Activated CD8-positive, alpha-beta memory T cell treated with anti-CD3 and anti-CD28 coated beads for 36 hours (primary cell): ENCODE results near the gene MMP21. TPM values are rescaled to one million over a fixed set of nuclear protein-coding genes. Genes with fewer than 3 reads are reported as not detected.

ENCODE experiments used
- CTCF ChIA-PET: fragments of 350-600 bp; sonication (Branson Sonifier 250); formaldehyde crosslinking; loops from one replicate; lab custom pipeline; 2021; ENCODE audit warnings: antibody characterized with exemption; lab: Charles Lee
- POLR2A ChIA-PET: fragments of 350-600 bp; sonication (Branson Sonifier 250); formaldehyde crosslinking; loops from one replicate; lab custom pipeline; 2021; ENCODE audit warnings: antibody characterized with exemption; lab: Charles Lee
- total RNA-seq, 2 experiments: library from RNA; stranded (reverse); gene quantifications; one replicate each; pipeline ENCODE4 v1.2.3, GENCODE V29; 2021

MMP21 gene
- total RNA-seq, 2 experiments from 2014 or later = not detected

GRCh38 chr10:125721035-125721434 is 54.6 kb downstream of the MMP21 start:
- CTCF ChIA-PET = no interaction called here
- POLR2A ChIA-PET = no interaction called here

GRCh38 chr10:125720002-125720382 is 55.6 kb downstream of the MMP21 start:
- ChIA-PET POLR2A (interaction anchor here (1.0 kb wide), 1 partner anchor 103 kb away, joined by 13 read pairs; the partner anchor contains the start of genes BCCIP and UROS), CTCF (no interaction called here)

DNA sequence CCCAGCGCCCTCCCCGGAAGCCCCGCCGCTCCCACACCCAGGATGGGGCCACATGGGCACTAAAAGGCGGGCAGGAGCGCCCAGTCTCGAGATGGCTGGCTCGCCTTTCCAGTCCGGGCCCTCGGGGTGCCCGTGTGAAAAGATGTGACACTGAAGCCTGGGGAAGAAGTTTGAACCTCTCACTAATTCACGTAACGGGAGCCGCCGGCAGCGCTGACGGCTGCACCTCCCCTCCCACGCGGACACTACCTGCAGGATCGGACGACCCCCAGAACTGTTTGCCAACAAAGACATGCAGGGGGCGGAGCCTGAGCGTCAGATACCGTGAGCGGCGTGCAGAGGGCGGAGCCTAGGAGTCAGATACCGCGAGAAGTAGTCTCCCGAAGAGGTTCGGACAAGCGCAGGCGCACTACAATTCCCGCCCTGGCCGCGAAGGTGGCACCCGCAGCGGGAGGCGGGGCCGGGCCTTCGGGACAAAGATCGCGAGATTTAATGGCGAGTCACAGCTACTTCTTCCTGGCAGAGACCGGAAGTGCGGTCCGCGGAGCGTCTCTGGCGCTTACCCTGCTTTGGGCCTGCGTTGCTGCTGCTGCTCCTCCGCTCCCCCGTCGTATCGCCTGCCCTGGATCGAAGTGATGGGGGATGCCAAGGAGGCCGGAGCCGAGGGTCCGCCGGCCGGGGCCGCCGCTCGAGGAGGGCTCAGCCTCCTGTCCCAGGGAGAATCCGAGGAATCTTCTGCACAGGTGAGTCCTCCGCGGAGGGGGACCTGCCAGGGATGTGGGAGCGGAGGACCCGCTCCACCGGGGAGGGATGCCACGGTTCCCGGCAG is 56.2 kb downstream of the MMP21 start, which contains the start of gene EDRF1:
Gene EDRF1, plus strand, starts transcription at position 537 of the 829 bp plus-strand sequence. Its CDS starts 99 bp downstream, at position 636.
- ChIA-PET POLR2A (interaction anchor here (0.8 to 1.0 kb wide), 2 partner anchors 11 to 104 kb away, joined by 3 to 13 read pairs; partner anchors contain the start of genes BCCIP and UROS), CTCF (no interaction called here)

Other genes with a start within 250 kb of the MMP21 start
- gene TEX36, start 92.7 kb downstream of the MMP21 start, total RNA-seq = not detected
- 10 to 100 TPM; 30.2 to 32.2 TPM for gene EDRF1, start 56.1 kb downstream of the MMP21 start, total RNA-seq
- 10 to 100 TPM; 48.3 to 49.1 TPM for gene UROS, start 47.4 kb upstream of the MMP21 start, total RNA-seq
- gene BCCIP, start 47.7 kb upstream of the MMP21 start, total RNA-seq = 100 to 1,000 TPM; 137 to 141 TPM
- 10 to 100 TPM; 21.1 to 22.7 TPM for gene DHX32, start 105.5 kb upstream of the MMP21 start, total RNA-seq
- gene FANK1, start 120.7 kb upstream of the MMP21 start, total RNA-seq = under 1 TPM; 0.25 to 0.63 TPM